Effector CD4-positive, alpha-beta T cell (primary cell): Measurements from ENCODE around the gene ME3.

ENCODE experiments used
- DNase-seq: peaks from one replicate; pipeline ENCODE4 v3.0.0-alpha.2; 2020

Gene ME3

DNA sequence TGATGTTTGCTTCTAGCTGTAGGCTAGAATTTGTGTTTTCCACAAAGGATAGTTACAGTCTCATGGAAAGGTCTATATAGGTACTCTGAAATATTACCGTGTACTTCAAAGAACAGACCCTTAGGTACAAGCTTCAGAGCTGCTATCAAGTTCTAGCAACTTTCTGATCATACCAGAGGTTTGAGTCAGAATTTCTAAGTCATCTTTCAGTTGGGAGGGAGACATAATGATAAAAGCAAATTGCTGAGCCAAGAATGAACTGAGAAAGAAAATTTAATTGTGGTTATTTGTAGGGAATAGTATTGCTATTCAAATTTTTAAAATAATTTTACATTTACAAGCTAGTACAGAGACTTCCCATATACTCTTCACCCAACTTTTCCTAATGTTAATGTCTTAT lies 19.9 kb upstream of the ME3 start:
- DNase-seq = no peak

DNA sequence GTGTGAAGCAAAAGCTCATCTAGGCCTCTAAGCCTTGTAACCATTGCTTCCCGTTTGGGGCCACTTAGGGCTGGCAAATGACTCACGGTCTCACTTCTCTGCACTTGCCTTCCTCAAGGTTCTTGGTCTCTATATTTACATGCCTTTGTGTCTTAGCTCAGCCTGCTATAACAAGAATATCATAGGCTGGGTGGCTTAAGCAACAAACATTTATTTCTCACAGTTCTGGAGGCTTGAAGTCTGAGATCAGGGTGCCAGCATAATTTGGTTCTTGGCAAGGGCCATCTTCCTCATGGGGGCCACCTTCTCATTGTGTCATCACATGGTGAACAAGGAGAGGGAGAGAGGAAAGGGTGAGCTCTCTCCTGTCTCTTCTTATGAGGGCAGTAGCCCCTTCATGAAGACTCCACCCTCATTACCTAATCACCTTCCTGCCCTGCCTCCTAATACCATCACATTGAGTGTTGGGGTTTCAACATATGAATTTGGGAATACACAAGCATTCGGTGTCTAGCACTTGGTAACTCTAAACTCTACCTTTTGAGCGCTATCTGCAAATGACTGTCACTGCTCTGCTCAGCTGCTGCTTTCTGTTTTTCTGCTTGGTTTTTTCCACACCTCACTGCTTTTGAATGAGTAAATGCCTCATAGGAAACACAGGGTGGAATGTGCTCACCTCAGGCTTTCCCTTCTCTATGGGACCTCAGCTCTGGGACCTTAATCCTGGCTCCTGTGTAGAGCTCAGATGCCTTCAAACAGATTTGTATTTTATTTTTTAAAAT lies 16.2 kb upstream of the ME3 start:
- DNase-seq = no peak

DNA sequence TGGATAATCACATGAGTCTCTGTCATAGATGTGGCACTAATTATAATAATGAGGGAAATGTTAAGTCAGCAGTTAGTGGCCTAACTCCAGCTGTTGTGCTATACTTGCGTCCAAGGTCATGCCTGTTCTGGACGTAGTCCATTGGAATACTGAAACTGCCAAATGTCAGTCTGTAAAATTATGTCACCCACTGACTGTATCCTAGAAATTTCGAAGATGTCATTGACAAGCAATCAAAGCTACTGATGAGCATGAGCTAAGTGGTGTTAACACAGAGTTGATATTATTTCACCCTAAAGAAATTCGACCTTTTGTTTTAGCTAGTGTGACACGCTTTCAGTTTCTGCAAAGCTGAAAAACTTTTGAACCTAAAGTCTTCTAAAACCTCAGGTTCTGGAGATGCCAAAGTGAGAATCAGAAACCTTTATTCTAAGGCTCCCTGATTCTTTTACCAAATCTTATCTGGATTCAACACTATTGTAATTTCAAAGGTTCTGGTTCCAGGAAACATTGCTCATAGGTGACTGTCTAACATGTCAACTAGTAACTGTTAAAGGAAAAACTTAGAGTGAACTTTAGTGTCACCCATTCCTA lies 14.9 kb upstream of the ME3 start:
- DNase-seq = no peak

DNA sequence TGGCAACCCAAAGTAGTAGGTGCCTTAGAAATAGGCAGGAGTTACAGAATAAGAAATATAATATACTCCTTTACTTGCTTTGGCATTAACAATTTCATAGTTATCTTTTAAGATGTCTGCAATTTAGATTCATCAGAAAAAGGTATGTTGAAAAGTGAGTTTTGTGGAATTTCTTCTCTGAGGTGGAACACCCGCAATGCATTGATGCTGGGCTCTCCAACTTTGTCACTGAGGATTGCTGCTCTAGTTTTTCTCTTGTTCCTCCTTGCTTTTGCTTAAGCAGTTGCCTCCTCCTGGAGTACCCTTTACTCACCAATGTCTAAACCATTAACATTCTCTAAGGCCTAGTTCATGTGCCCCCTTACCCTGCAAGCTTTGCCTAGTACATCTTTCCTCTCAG lies 14.1 kb upstream of the ME3 start:
- no peak for DNase-seq

DNA sequence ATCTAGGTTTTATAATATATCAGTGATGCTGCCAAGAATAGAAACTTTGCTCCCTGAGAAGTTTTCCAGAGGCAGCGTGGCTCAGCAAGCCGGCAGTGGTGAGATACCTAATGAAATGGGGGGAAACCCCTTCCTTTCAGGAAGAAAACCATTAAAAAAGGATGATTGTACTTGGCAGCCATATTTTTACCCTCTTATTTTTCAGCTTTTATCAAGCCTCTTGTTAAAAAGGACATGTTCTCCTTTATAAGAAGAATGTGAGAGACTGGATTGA lies 9.0 kb upstream of the ME3 start:
- no peak for DNase-seq

DNA sequence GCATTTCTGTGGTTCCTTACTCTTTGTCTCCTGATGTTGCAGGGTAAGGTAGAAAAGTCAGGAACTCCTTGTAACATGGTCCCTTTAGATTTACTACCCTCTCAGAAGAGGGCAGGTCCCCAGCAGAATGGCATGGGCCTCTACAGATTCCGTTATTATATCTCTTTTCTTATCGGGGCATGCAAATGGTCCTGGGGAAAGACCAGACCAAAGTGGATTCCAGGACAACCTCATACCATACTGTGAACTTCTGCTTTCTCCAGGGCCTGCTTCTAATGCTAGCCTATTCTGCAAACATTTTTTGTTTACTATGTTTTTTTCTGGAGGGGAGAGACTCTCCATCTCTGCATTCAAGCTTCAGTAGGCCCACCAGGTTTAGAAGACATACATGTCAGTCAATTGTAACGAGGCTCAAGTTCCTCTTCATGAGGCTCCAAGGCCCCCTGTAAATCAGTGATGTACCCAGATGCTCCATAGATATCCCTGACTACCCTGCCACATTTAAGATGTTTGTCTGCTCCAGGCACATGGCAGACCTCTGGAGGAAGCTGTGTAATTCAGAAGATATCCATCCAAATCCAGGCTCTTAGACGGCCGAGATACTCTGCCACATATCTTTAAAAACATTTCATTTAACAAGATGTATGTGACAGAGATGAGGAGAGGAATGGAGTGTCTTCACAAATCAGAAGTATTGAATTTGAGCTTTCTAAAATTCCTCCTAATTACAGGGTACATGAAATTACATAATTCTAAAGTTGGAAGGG lies 8.5 kb upstream of the ME3 start:
- no peak for DNase-seq

DNA sequence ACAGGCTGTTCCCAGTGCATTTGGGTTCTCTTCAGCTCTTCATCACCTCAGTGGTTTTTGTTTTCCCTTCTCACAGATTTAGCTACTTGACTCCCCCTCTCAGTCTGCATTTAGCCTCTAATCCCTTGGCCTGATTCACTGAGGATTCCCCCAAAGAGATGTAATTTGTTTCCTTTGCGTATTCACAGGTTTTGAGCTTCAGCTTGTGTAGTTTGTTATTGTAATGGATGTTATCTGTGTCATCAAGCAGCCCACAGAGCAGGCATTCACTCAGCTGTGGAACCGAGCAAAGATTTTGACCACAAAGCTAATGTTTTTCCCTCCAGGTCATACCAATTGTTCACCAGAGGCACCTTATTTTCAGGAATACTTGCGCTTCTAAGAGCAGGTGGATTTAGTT lies 6.4 kb upstream of the ME3 start:
- no peak for DNase-seq

DNA sequence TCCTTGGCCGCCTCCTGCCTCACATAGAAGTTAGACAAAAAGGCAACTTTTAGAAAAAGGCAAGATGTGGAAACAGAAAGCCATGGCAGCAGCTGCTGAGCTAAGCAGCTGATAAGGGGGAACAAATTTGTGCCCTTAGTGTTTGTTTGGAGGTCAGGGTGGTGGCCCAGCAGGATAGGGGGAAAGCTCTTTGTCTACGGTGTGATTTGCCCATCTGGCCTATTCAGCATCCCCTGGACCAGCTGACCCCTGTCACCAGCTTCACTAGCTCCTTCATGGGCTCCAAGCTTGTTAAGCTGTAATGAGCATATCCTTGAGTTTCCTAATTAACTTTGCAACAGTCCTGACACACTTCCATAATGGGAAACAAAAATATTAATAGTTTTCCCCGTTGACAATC lies 5.9 kb upstream of the ME3 start:
- DNase-seq = no peak

DNA sequence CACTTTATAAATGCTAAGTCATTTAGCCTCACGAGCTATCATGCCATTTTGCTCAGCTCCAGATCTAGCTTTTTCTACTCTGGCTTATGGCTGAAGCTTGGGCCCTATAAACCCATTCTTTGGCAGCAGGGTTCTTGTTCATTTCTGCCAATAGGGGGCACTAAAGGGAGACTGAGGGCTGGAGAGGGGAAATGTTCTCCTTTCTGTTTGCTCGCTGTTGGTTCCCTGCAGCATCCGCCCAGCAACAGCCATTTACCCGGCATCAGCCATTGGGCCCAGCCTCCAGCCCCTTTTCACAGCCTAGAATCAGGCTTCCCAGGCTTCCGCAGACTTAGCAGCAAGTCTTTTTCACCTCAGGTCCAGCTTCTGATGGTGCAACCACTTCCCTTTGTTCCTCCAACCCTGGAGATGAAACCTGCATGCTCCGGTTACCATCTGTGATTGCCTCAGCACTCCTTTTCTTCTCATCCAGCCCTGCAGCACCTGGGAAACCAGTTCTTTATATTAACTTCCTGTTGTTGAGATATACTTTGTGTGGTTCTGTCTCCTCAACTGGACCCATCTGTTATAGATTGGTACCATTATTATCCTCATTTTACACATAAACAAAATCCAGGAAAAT lies 4.2 kb upstream of the ME3 start:
- DNase-seq = no peak

DNA sequence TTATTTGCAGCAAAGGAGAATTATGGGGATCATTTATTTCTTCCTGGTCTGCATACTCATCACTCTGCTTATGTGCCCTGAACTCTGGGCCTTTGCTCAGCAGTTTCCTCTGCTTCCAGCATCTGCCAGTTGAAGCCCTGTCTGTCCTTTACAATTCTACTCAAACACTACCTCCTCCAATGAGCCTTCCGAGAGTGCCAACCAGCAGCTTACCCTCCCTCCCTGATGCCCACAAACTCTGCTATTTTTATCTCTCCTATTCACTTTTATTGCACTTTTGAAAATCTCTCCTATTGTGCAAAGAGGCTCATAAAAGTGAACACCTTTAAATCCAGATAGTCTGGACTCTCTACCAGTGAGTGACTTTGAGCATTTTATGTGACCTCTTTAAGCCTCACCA lies 3.6 kb upstream of the ME3 start:
- no peak for DNase-seq

DNA sequence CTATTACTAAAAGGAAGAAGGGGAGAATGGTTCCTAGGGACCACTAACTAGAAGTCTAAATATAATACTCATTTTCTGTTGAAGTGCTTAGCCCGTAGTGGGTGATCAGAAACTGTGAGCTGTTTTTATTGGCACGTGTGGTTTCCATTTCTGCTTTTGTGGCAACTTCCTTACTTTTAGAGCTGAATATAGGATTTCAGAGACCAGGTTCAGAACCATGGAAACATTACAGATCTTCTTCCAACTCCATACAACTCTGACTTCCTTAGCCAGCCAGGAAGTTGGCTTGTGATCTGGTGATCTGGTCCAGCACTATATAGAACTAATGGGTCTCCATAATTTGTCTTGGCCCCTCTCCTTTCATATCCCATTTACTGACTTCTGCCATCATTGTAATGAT lies 2.6 kb upstream of the ME3 start:
- DNase-seq = no peak

DNA sequence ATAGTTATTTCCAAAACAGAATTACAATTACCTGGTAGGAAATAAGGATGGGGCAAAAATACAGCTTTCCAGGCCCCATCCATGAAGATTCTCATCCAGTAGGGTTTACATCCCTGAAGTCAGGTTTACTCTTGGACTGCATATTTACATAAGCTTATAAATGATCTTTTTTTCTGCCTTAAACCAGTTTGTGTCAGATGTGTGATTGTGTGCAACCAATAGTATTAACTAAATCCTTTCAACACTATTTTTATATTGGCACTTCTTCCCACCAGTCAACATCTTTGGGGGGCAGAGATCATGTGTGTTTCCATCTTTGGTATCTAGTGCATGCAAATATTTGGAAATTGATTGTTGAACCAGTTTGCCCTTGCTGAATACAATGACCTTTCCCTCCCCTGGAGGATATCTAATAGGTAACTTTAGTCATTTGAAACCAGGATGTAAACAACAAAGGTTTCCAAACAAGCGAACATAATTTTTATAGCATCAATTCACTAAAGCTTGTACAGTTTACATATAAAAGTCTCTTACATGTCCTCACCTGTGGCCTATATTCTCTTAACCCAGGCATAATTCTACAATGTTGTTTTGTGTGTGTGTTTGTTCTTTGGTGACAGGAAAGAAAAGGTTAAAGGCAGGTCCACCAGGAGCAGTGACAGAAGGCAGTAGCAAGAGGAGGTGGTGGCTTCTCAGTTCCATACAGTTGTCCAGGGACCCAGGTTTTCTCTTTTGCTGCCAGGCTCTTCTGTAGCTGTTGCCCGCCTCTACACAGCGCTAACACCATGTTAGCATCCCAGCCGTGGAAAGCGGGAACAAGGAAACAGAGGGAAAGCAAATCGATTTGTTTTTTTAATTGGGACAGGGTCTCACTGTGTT lies 1.7 kb upstream of the ME3 start:
- no peak for DNase-seq

DNA sequence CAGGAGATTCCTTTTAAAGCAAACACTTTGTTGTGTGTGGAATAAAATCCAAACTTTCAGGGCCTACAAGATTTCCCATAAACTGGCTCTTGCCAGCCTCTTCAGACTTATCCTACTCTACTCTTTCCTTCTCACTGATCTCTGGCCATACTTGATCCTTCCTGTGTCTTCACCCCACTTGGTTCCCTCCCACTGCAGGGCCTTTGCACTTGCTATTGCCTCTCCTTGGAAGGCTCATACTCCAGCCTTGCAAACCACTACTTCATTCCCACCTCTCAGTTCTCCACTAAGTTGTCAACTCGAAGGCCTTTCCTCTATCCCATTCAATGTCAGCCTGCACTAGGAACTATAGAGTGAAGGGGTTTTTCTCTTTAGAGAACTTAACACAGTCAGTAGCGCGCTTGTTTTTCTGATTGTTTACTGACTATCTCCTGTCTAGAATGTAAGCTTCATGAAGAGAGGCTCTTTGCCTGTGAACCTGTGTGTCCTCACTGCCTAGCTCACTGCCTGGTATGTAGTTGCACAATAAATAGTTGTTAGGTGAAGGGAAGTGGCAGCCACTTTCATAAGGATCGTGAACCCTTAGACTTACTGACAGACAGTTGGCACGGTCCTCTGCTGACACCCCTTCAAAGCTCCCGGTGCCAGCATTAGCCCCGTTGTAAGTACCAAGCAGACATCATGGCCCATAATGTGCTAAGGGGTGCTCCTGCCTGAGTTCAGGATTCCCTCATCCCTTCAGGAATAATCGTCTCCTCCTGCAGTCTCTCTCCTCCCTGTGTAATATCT lies 833 bp upstream of the ME3 start:
- no peak for DNase-seq

DNA sequence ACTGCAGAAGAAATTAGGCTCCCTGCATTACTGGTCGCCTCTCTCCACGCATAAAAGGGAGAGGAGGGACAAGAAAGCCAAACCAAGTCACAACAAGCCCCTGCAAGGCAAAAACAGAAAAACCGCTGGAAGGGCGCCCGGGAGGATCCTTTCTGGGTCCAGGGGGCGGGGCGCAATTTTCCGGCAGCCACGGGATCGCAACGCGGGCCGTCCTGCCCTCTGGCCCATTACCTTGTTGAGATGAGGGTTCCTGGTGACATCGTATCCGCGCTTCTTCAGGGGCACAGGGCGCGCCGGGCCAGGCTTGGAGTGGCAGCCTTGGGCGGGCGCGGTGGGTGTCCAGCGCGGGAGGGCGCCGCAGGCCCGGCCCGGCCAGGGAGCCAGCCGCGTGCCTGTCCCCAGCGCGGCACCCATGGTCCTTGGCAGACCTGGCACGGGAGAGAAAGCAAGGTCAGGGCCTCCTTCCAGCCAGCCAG lies 847 bp downstream of the ME3 start:
- no peak for DNase-seq

DNA sequence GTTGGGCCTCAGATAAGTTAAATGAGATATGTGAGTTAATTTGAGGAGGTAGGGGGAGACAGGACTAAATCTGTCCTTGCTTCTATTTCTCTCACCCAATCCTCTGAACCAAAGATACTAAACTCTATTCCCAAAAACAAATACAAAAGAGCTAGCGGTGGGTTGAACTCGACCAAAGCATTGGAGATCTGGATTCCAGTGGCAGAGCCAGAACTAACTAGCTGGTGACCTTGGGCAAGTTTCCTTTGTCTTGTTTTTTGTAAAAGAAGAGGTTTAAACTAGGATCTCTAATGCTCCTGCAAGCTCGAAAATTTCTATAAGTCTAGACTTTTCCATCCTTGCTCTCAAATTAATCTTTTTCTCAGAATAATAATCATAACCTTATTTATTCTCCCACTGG lies 1.5 kb downstream of the ME3 start:
- no peak for DNase-seq

DNA sequence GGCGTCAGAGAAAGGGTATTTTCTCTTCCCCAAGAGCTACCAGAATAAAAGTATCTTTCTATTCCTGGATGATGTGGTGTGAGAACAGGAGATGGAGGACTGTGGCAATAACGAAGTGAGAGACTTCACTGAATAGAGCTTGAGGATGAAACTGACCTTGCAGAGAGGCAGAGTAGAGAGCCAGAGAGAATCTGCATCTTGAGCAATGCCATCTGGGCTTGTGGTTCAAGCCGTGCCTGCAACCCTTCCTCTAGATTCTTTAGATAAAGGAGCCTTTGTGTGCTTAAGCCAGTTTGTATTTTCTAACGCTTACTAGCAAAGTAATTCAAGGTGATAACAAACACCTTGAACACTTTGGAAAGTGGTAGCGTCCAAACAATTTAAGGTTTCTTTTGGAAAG lies 2.2 kb downstream of the ME3 start:
- DNase-seq = no peak

DNA sequence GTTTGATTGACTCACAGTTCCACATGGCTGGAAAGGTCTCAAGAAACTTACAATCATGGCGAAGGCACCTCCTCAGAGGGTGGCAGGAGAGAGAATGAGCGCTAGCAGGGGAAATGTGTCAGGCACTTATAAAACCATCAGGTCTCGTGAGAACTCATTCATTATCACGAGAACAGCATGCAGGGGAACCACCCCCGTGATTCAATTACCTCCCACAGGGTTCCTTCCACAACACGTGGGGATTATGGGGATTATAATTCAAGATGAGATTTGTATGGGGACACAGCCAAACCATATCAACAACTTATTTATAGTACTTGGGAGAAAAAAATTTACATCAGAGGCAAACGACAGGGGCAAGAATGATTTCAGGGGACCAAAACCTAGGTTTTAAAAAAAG lies 3.0 kb downstream of the ME3 start:
- no peak for DNase-seq

DNA sequence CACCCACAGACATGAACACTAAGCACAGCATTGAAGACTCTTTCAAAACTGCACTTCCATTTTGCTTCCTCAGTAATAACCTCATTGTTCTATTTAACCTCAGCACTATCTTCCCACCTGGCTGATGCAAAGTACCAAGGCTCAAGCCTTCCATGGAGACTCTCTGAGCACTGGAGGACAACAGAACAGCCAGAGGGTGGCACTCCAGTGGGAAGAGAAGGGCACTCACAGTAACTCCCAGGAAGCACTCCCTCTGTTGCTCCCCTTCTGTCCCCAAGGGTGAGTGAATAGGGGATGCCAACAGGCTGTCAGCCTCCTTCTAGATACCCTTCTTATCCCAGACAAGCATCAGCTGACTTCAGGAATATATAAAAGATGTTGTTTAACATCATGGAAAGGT lies 3.5 kb downstream of the ME3 start:
- DNase-seq = no peak

DNA sequence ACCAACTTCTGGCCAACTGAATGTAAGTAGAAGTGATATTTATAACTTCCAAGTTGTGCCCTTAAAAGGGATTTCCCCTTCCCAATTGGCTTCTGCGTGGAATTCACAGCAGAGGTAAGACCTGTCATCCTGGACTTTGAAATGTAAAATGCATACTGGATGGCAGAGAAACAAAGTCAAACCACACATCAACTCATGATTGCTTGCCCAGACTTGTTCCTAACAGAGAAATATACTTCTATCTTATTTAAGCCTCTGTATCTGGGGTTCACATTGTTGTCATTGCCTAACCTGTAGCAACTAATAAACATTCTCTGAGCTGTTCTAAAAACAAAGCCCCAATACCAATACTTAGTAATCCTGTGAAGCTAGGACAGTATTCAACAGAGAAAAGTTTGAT lies 6.2 kb downstream of the ME3 start:
- DNase-seq = no peak

DNA sequence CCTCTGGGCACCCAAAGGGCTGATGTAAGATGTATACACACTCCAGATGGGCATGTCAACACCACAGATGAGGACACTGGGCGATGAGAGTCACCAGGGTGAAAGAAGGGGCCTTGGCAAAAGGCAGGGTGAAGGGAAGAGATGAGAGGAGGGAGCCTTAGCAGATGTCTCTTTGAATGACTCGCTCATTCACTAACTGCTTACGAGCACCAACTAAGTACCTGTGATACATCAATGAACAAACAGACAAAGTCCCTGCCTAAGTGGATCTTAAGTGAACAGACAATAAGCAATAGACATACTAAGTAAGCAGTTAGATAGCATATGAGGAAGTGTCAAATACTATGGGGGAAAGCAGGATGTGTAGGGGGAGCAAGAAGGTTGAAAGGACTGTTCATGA lies 7.5 kb downstream of the ME3 start:
- no peak for DNase-seq

DNA sequence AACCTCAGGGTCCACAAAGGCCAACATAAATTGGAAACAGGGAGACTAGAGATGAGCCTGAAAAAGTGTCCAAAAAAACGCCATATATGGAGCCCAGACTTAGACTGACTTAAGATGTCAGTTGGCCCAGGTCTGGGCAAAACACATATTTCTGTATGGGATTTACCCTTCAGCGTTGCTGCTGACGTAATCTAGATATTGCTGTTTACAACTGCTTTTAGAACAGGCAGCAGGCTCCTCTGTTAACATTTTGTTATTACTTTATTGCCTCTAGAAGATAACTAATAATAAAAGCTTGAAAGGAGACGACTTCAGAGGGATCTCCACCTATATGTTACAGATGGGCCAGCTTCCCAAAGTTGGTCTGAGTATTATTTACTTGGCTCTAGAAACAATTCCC lies 8.7 kb downstream of the ME3 start:
- DNase-seq = no peak

DNA sequence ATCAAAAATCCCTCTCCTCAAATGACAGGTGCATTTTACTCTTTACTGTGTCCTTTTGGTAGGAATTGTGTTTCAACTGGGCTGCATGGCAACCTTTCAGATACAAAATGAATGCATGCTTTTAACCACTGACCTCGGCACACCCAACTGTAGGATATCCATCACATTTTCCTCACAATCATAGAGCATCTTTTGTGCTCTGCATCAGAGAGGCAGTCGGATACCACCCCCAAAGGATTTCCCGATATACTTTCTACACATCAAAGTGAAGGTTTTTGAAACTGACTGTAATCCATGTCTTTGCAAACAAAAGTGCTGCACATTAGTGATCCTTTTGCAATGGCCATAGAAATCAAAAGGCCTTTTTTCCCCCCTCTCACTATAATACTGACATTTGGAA lies 9.1 kb downstream of the ME3 start:
- no peak for DNase-seq
